WTC11 (cell line): ENCODE results near the gene SERTAD3. TPM values are rescaled to one million over a fixed set of nuclear protein-coding genes. Genes with fewer than 3 reads are reported as not detected.
"Not testable (repeated sequence)": the region's sequence is repeated elsewhere in the genome, so short reads cannot be mapped to it uniquely, and the experiment has no call there.

Experiments
- ATAC-seq: fragments of 200-7000 bp; cut with Tn5 transposase; 2 replicates; pipeline ENCODE4 v1.10.0; 2021; ENCODE audit warnings: mild to moderate bottlenecking, moderate library complexity
- CTCF ChIA-PET: fragments of 300-600 bp; sonication (Branson Sonifier 250); formaldehyde crosslinking; loops from one replicate; lab custom pipeline; 2021; ENCODE audit warnings: antibody characterized with exemption; lab: Charles Lee
- POLR2A ChIA-PET: fragments of 350-600 bp; sonication (Branson Sonifier 250); formaldehyde crosslinking; loops from one replicate; lab custom pipeline; 2021; ENCODE audit warnings: antibody characterized with exemption; lab: Charles Lee
- DNase-seq: peaks from one replicate; pipeline ENCODE4 v3.0.0; 2021; ENCODE audit warnings: low spot score
- H3K27ac Mint-ChIP-seq: 2 replicates; pipeline ENCODE4 v1.8.0; 2021; ENCODE audit warnings: mixed read lengths
- H3K27me3 Mint-ChIP-seq: 2 replicates; pipeline ENCODE4 v1.8.0; 2021; ENCODE audit warnings: low read depth, mild to moderate bottlenecking, moderate library complexity, mixed read lengths
- H3K36me3 Mint-ChIP-seq: 2 replicates; pipeline ENCODE4 v1.8.0; 2021; ENCODE audit warnings: mixed read lengths
- H3K4me1 Mint-ChIP-seq: 2 replicates; pipeline ENCODE4 v1.8.0; 2022; ENCODE audit warnings: mixed read lengths
- H3K4me3 Mint-ChIP-seq: 2 replicates; pipeline ENCODE4 v1.8.0; 2021; ENCODE audit warnings: mild to moderate bottlenecking, moderate library complexity, mixed read lengths
- H3K9me3 Mint-ChIP-seq: 2 replicates; pipeline ENCODE4 v1.8.0; 2021; ENCODE audit warnings: mixed read lengths
- CBFB ChIP-seq: sonication (generic); formaldehyde crosslinking; IDR thresholded peaks from 2 replicates; pipeline ENCODE4 v1.8.1; 2022; ENCODE audit warnings: mild to moderate bottlenecking, low read depth, missing genetic modification reagents
- EMX1 ChIP-seq: fragments of 250-450 bp; sonication (Bioruptor Pico); IDR thresholded peaks from 2 replicates; pipeline ENCODE4 v1.8.0; 2021; ENCODE audit warnings: mild to moderate bottlenecking
- ERG ChIP-seq: fragments of 250-450 bp; sonication (Bioruptor Pico); IDR thresholded peaks from 2 replicates; pipeline ENCODE4 v1.8.0; 2021; ENCODE audit warnings: mild to moderate bottlenecking
- FOXJ3 ChIP-seq: sonication (generic); formaldehyde crosslinking; IDR thresholded peaks from 2 replicates; pipeline ENCODE4 v1.9.0; 2021; ENCODE audit warnings: missing genetic modification reagents, mild to moderate bottlenecking, borderline replicate concordance
- FOXK1 ChIP-seq: sonication (generic); formaldehyde crosslinking; IDR thresholded peaks from 2 replicates; pipeline ENCODE4 v1.8.0; 2022; ENCODE audit warnings: mild to moderate bottlenecking, moderate library complexity, missing genetic modification reagents
- FOXP1 ChIP-seq: sonication (generic); formaldehyde crosslinking; IDR thresholded peaks from 2 replicates; pipeline ENCODE4 v1.8.0; 2022; ENCODE audit warnings: missing genetic modification reagents, mild to moderate bottlenecking, moderate library complexity, borderline replicate concordance
- FOXP4 ChIP-seq: sonication (generic); formaldehyde crosslinking; IDR thresholded peaks from 2 replicates; pipeline ENCODE4 v1.8.0; 2022; ENCODE audit warnings: mild to moderate bottlenecking, missing genetic modification reagents
- IRF1 ChIP-seq: sonication (generic); formaldehyde crosslinking; IDR thresholded peaks from 2 replicates; pipeline ENCODE4 v1.8.0; 2023; ENCODE audit warnings: missing genetic modification reagents
- IRF2 ChIP-seq: sonication (generic); formaldehyde crosslinking; IDR thresholded peaks from 2 replicates; pipeline ENCODE4 v1.8.0; 2022; ENCODE audit warnings: low read depth, missing genetic modification reagents, borderline replicate concordance
- MXD4 ChIP-seq: fragments of 250-450 bp; sonication (Bioruptor Pico); IDR thresholded peaks from 2 replicates; pipeline ENCODE4 v1.8.0; 2021; ENCODE audit warnings: mild to moderate bottlenecking, moderate library complexity, borderline replicate concordance
- NFYB ChIP-seq: sonication (generic); formaldehyde crosslinking; conservative IDR thresholded peaks from 2 replicates; pipeline ENCODE4 v1.8.0; 2022; ENCODE audit warnings: low read depth, missing genetic modification reagents
- RORB ChIP-seq: fragments of 250-450 bp; sonication (Bioruptor Pico); IDR thresholded peaks from 2 replicates; pipeline ENCODE4 v1.9.0; 2021; ENCODE audit warnings: mild to moderate bottlenecking
- SMAD3 ChIP-seq: sonication (generic); formaldehyde crosslinking; IDR thresholded peaks from 2 replicates; pipeline ENCODE4 v1.8.0; 2022; ENCODE audit warnings: missing genetic modification reagents, mild to moderate bottlenecking, borderline replicate concordance
- SOX15 ChIP-seq: fragments of 250-450 bp; sonication (Bioruptor Pico); IDR thresholded peaks from 2 replicates; pipeline ENCODE4 v1.9.0; 2021; ENCODE audit warnings: mild to moderate bottlenecking
- STAT6 ChIP-seq: sonication (generic); formaldehyde crosslinking; conservative IDR thresholded peaks from 2 replicates; pipeline ENCODE4 v1.8.1; 2023; ENCODE audit warnings: mild to moderate bottlenecking, low read depth, missing genetic modification reagents, moderate library complexity
- TEAD4 ChIP-seq: sonication (generic); formaldehyde crosslinking; IDR thresholded peaks from 2 replicates; pipeline ENCODE4 v1.8.0; 2022; ENCODE audit warnings: mild to moderate bottlenecking, missing genetic modification reagents
- total RNA-seq: library from RNA; stranded (reverse); gene quantifications from 3 replicates; pipeline ENCODE4 v1.2.3, GENCODE V29; 2021
- TF ChIP-seq, protein P1 (sequence below): sonication (generic); formaldehyde crosslinking; IDR thresholded peaks from 2 replicates; pipeline ENCODE4 v1.8.1; 2023; ENCODE audit warnings: mild to moderate bottlenecking, moderate library complexity, missing genetic modification reagents
- TF ChIP-seq, protein P2 (sequence below): sonication (generic); formaldehyde crosslinking; IDR thresholded peaks from 2 replicates; pipeline ENCODE4 v1.8.0; 2022; ENCODE audit warnings: missing genetic modification reagents
- TF ChIP-seq, protein P3 (sequence below): sonication (generic); formaldehyde crosslinking; IDR thresholded peaks from 2 replicates; pipeline ENCODE4 v1.8.1; 2023; ENCODE audit warnings: mild to moderate bottlenecking, missing genetic modification reagents, moderate library complexity

The SERTAD3 gene
- total RNA-seq, 1 experiment from 2014 or later: 33.6 TPM

- TF ChIP-seq FOXP4: no peak
- no peak for TF ChIP-seq FOXJ3 (CRISPR knock-in tag)
- TF ChIP-seq MXD4: no peak
- TF ChIP-seq FOXP1 (CRISPR knock-in tag): no peak
- TF ChIP-seq SOX15 (CRISPR knock-in tag): no peak
- TF ChIP-seq STAT6 (CRISPR knock-in tag): no peak
- TF ChIP-seq, protein P1, sequence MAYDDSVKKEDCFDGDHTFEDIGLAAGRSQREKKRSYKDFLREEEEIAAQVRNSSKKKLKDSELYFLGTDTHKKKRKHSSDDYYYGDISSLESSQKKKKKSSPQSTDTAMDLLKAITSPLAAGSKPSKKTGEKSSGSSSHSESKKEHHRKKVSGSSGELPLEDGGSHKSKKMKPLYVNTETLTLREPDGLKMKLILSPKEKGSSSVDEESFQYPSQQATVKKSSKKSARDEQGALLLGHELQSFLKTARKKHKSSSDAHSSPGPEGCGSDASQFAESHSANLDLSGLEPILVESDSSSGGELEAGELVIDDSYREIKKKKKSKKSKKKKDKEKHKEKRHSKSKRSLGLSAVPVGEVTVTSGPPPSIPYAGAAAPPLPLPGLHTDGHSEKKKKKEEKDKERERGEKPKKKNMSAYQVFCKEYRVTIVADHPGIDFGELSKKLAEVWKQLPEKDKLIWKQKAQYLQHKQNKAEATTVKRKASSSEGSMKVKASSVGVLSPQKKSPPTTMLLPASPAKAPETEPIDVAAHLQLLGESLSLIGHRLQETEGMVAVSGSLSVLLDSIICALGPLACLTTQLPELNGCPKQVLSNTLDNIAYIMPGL (CRISPR knock-in tag): no peak
- no peak for TF ChIP-seq SMAD3 (CRISPR knock-in tag)
- TF ChIP-seq ERG (CRISPR knock-in tag): no peak
- TF ChIP-seq RORB (CRISPR knock-in tag): no peak
- no peak for TF ChIP-seq CBFB
- no peak for TF ChIP-seq NFYB (CRISPR knock-in tag)
- no peak for TF ChIP-seq IRF2 (CRISPR knock-in tag)
Measured at GRCh38 chr19:40457048-40457447, 12.9 kb upstream of the SERTAD3 start (continued).

GRCh38 chr19:40453943-40454342 is 9.8 kb upstream of the SERTAD3 start:
- DNase-seq, H3K4me3 Mint-ChIP-seq, ATAC-seq, H3K27me3 Mint-ChIP-seq, H3K27ac Mint-ChIP-seq, H3K4me1 Mint-ChIP-seq, H3K36me3 Mint-ChIP-seq, H3K9me3 Mint-ChIP-seq: not testable (repeated sequence)
- CTCF ChIA-PET: interaction anchor here (1.0 to 6.6 kb wide), 5 partner anchors 10 to 181 kb away, joined by 3 to 57 read pairs (median 4); partner anchors contain the start of gene BLVRB
- POLR2A ChIA-PET: interaction anchor here (0.9 kb wide), 1 partner anchor 12 kb away, joined by 3 read pairs; the partner anchor contains the start of gene BLVRB

- Mint-ChIP-seq H3K36me3 (peaks cover 3% of the 10 kb centered on the region; the same call in 1 of the 2 replicates), H3K27ac (no peak overlapping the region), H3K4me3 (no peak overlapping the region), H3K27me3 (no peaks in the 10 kb centered on the region), H3K4me1 (peaks cover 5% of the 10 kb centered on the region; the same call in 1 of the 2 replicates), H3K9me3 (no peaks in the 10 kb centered on the region)
- ChIA-PET CTCF (interaction anchor here (1.0 to 6.6 kb wide), 5 partner anchors 10 to 181 kb away, joined by 3 to 57 read pairs (median 4); partner anchors contain the start of gene BLVRB), POLR2A (no interaction called here)
- DNase-seq: no peak
- ATAC-seq: no peak
- TF ChIP-seq IRF1 (no peak), FOXK1 (CRISPR knock-in tag) (no peak), TEAD4 (CRISPR knock-in tag) (no peak), EMX1 (CRISPR knock-in tag) (no peak)
- TF ChIP-seq, protein P2, sequence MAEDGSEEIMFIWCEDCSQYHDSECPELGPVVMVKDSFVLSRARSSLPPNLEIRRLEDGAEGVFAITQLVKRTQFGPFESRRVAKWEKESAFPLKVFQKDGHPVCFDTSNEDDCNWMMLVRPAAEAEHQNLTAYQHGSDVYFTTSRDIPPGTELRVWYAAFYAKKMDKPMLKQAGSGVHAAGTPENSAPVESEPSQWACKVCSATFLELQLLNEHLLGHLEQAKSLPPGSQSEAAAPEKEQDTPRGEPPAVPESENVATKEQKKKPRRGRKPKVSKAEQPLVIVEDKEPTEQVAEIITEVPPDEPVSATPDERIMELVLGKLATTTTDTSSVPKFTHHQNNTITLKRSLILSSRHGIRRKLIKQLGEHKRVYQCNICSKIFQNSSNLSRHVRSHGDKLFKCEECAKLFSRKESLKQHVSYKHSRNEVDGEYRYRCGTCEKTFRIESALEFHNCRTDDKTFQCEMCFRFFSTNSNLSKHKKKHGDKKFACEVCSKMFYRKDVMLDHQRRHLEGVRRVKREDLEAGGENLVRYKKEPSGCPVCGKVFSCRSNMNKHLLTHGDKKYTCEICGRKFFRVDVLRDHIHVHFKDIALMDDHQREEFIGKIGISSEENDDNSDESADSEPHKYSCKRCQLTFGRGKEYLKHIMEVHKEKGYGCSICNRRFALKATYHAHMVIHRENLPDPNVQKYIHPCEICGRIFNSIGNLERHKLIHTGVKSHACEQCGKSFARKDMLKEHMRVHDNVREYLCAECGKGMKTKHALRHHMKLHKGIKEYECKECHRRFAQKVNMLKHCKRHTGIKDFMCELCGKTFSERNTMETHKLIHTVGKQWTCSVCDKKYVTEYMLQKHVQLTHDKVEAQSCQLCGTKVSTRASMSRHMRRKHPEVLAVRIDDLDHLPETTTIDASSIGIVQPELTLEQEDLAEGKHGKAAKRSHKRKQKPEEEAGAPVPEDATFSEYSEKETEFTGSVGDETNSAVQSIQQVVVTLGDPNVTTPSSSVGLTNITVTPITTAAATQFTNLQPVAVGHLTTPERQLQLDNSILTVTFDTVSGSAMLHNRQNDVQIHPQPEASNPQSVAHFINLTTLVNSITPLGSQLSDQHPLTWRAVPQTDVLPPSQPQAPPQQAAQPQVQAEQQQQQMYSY (CRISPR knock-in tag): no peak
- TF ChIP-seq, protein P3, sequence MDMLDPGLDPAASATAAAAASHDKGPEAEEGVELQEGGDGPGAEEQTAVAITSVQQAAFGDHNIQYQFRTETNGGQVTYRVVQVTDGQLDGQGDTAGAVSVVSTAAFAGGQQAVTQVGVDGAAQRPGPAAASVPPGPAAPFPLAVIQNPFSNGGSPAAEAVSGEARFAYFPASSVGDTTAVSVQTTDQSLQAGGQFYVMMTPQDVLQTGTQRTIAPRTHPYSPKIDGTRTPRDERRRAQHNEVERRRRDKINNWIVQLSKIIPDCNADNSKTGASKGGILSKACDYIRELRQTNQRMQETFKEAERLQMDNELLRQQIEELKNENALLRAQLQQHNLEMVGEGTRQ (CRISPR knock-in tag): no peak
Measured at GRCh38 chr19:40453151-40453735, 9.1 kb upstream of the SERTAD3 start.
